OCI-LY3 (cell line): ENCODE data around the gene CYTH1.

Source experiments
- CTCF ChIP-seq: fragments of 200-600, 300-600 bp; sonication (generic); IDR thresholded peaks from 2 replicates; pipeline ENCODE4 v1.5.1; 2014; ENCODE audit warnings: antibody characterized with exemption, low read length, low read depth
- EZH2phosphoT487 ChIP-seq: fragments of 200-600 bp; shearing (Covaris generic); IDR thresholded peaks from 2 replicates; pipeline ENCODE4 v1.6.1; 2018; ENCODE audit warnings: antibody characterized with exemption, mixed run types, low read depth

GRCh38 chr17:78784352-78784751 is 2.3 kb upstream of the CYTH1 start:
- TF ChIP-seq CTCF (no peak), EZH2phosphoT487 (no peak)
